Activated CD8-positive, alpha-beta memory T cell treated with anti-CD3 and anti-CD28 coated beads, Interleukin-2, amount 50 U/mL, for 1 hour (primary cell): ENCODE data around the gene HRG.
"Not testable (repeated sequence)": the region's sequence is repeated elsewhere in the genome, so short reads cannot be mapped to it uniquely, and the experiment has no call there.

Source experiments
- DNase-seq: peaks from one replicate; pipeline ENCODE4 v3.0.0-alpha.2; 2020; ENCODE audit errors: extremely low read depth

Gene HRG

DNA sequence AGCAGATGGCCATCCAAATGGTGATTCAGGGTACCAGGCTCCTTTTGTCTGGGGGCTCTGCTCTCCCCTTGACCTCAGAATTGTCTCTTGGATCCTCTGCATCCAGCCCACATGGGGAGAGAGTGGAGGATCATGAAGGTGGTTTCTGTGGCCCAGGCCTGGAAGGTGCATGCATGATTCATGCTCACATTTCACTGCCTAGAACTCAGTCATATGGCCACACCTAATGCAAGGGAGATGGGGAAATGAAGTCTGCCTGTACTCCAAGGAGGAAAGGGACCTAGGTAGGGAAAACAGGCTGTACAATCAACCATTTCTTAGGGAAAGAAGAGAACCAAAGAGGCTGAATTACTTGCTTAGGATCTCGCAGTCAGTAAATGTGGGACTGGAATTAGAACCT is 15.1 kb downstream of the HRG start:
- DNase-seq, result no peak

DNA sequence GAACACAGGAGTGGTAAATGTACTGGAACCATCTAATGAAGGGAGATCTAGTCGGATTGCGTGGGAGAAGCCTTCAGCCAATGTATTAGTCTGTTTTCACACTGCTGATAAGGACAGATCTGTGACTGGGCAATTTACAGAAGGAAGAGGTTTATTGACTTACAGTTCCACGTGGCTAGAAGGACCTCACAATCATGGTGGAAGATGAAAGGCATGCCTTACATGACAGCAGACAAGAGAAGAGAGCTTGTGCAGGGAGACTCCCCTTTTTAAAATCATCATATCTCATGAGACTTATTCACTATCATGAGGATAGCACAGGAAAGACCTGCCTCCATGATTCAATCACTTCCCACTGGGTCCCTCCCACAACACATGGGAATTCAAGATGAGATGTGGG is 17.0 kb downstream of the HRG start:
- no peak for DNase-seq

DNA sequence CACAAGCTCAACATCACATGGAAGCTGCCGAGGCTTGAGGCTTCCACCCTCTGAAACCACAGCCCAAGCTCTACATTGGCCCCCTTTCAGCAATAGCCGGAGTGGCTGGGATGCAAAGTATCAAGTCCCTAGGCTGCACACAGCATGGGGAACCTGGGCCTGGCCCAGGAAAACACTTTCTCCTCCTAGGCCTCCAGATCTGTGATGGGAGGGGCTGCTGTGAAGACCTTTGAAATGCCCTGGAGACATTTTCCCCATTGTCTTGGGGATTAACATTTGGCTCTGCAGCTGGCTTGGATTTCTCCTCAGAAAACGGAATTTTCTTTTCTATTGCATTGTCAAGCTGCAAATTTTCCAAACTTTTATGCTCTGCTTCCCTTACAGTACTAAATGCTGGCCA is 18.2 kb downstream of the HRG start:
- DNase-seq, result no peak

DNA sequence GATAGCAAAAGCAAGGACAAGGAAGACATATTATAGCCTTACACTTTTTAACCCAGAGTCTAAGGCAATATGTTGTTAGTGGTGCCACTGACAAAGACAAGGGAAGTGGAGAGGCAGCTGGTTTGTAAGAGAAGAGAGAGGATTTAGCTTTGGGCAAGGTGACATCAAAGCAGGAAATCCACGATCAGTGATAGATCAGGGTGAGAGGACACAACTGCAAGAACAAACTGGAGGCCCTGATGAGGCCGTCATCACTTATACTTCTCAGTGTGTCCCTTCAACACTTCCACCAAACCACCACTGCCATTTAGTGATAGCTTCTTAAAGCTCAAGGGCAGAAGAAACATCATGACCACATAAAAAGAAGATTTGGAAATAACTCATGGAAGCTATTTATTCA is 20.7 kb downstream of the HRG start:
- DNase-seq, result not testable (repeated sequence)

DNA sequence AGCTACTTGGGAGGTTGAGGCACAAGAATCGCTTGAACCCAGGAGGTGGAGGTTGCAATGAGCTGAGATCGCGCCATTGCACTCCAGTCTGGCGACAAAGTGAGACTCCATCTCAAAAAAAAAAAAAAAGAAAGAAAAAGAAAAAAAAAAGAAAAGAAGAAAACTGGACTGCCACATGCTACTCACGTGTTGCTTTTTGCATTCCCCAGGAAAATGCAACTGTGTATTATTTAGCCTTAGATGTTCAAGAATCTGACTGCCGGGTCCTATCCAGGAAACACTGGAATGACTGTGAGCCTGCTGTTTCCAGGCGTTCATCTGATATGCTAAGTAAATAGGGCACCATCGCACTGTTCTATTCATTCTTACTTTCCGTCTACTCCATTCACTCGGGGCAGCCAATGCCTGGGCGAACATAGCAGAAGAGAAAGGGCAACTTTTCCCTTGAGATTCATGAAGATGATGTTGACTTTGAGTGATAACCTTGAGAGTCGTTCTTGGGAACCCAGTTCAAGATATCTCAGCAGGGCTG is 21.4 kb downstream of the HRG start:
- DNase-seq, result no peak

DNA sequence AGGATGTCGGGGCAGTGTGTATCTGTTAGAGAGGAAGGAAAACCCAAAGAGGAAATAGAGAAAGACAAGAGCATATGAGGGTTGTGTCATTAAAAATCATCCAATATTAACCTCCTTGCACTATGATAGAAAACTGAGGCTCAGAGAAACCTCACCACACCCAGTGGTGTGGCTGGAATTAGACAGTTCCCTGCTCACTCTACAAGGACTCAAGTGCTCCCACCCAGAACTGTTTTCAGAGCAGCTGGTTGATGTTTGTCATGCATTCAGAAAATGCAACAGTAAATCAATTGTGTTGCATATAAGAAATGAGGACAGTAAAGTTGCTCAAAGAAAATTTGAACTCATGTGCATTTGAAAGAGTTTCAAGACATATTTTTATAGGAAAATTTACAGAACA is 24.5 kb downstream of the HRG start:
- not testable (repeated sequence) for DNase-seq

DNA sequence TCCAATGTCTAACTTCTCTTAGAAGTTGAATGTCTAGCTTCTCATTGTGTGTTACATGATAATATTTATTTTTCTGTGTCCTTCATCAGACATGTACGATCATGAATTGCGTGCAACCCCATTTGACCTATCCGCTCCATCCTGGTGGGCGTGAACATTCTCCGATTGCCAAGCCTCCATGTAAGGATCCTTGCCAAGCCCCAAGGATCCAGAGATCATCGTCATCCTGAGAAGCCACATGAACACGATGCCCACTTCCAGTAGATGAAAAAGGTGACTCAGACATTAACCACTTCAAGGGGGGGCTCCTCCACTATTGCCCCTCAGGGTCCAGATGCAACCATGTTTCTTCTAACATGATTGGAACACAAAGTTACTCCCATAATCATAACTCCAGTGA is 25.9 kb downstream of the HRG start:
- no peak for DNase-seq

DNA sequence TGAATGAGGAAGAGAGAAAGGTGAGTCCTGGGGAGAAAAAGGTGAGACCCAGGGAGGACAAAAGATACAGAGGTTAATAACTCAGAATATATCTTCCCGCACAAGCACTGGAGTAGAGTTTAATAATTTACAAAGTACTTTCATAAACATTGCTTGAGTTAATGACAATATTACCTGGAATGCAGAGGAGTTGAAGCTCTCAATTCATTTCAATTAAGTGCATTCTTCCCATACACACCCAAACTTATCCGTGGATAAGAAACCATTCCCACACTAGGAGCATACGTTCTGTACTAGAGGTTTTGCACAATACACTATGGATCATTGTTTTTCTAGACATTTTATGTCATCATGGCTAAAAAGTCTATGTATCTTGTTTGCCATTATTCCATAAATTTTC is 28.0 kb downstream of the HRG start:
- DNase-seq, result no peak

DNA sequence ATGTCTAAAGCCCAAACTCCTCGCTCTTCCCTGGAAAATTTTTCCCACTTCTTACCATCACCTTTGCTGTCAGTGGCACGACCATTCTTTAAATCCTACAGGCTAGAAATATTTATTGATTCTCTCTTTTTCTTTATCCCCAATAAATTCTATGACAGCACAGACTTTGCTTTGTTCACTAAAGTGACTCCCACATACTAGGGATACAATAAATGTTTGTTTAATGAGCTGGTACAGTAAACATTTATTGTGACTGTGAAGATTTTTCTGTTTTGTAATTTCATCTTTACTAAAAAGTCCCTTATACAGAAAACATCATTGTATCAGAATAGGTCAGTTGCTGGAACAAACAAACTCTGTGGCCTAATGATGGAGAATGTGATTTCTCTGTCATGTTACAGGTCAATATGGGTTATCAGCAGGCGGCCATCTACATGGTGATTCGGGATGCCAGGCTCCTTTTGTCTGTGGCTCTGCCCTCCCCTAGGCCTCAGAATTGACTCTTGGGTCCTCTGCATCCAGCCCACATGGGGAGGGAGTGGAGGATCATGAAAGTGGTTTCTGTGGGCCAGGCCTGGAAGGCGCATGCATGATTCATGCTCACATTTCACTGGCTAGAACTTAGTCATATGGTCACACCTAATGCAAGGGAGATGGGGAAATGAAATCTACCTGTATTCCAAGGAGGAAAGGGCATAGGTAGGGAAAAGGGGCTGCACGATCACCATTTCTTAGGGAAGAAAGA is 28.6 kb downstream of the HRG start:
- DNase-seq, result no peak

DNA sequence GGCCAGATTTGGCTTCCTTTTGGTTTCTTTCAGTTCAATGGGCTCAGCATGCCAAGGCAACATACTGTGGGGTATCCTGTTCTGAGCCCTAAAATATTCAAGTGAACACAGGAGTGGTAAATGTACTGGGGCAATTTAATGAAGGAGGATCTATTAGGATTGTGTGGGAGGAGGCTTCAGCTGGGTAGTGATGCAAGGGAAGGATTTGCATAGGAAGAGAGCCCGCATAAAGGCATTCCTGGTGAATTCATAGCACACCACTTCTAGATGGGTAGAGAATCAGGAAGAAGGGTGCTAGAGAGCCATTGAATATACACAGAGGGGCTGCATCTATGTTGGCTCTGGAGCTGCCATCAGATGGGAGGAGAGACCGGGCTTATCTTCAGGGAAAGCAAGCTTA is 30.7 kb downstream of the HRG start:
- DNase-seq, result no peak

DNA sequence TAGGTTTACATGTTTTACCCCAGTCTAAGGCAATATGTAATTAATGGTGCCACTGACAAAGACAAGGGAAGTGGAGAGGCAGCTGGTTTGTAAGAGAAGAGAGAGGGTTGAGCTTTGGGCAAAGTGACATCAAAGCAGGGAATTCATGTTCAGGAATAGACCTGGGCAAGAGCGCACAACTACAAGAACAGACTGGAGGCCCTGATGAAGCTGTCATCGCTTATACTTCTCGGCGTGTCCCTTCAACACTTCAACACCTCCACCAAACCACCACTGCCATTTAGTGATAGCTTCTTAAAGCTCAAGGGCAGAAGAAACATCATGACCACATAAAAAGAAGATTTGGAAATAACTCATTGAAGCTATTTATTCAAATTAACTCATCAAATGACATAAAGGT is 31.7 kb downstream of the HRG start:
- no peak for DNase-seq

DNA sequence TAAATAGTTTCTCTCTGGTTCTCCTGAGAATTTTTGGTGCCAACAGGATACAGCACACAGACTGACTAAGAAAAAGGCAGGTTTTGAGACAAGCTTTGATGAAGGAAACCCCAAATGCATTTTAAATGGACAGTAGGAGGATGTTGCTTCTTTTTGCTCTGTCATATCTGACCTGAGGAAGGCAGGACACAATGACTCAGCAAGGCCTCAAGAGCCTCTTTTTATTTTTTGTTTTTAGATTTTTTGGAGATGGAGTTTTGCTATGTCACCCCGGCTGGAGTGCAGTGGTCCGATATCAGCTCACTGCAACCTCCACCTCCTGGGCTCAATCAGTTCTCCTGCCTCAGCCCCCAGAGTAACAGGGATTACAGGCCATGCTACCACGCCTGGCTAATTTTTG is 34.5 kb downstream of the HRG start:
- no peak for DNase-seq

DNA sequence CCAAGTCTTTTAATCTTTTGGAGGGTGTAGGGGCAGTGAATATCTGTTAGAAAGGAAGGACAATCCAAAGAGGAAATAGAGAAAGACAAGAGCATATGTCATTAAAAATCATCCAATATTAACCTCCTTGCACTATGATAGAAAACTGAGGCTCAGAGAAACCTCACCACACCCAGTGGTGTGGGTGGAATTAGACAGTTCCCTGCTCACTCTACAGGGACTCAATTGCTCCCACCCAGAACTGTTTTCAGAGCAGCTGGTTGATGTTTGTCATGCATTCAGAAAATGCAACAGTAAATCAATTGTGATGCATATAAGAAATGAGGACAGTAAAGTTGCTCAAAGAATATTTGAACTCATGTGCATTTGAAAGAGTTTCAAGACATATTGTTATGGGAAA is 36.6 kb downstream of the HRG start:
- not testable (repeated sequence) for DNase-seq

DNA sequence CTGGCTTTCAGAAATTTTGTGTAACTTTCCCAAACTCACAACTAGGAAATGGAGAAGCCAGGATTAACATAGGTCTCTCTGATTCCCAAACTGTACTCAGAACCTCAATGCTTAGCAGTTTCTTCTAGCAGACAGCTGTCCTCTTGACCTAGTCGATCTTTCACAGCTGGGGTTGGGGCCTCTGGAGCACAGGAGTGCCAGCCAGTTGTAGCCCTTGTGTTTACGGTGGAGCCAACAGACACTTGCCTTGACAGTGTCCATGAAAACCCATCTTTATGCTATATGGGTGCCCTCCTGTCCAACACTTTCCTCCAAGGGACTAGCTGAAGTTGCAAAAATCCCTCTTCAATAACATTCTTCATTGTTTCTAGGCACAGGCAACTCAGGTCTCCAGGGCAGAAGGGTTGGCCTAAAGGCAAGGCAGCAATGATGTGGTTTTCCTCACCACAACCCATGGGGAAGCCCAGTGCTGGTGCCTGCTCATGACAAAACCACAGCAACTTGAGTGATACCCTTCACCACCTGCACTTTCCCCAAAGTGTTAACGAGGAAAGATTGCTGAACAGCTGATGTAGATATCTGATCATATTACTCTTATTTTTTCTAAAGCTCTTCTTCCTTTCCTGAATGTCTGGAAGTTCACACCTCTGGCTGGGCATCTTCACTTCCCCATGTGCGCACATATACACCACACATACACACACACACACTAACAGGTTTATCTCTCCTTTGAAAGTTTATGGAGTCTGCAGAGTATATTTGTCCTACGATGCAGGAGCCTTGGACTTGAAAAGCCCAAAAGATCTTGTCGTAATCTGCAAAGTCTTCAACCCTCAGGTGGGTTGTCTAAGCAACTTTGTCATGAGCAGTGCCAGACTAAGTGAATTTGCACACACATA is 40.3 kb downstream of the HRG start:
- no peak for DNase-seq

DNA sequence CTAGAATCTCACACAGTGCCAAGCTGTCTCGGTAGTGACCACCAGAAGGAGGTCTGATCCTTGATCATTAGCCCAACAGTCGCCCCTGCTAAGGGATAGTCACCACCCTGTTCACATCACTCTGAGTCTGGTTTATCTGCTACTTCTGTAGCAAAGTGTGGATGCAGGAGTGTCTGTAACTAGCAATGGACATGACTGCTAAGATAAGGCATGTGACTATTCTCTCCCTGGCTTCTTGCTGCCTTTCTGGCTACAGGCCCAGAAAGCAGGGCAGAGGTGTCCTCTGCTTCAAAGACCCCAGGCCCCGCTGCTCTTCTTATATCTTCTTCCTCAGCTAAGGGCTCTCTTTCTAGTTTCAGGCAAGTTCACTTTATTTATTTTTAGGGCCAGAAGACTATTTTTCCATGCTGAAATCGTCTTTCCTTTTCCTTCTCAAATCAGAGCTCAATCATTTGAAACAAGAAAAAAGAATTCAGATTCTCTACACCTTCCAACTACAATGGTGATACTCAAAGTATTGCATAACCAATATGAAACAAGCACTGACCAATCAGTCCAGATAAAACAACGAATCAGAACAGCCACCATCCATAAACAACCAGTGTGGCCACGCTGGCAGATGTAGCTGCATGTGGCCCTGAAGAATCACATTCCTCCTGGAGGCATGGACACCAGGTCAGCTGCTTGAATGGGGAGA is 43.3 kb downstream of the HRG start:
- no peak for DNase-seq

DNA sequence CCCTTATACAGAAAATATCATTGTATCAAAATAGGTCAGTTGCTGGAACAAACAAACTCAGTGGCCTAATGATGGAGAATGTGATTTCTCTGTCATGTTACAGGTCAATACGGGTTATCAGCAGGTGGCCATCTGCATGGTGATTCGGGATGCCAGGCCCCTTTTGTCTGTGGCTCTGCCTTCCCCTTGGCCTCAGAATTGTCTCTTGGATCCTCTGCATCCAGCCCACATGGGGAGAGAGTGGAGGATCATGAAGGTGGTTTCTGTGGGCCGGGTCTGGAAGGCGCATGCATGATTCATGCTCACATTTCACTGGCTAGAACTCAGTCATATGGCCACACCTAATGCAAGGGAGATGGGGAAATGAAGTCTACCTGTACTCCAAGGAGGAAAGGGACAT is 44.9 kb downstream of the HRG start:
- DNase-seq, result not testable (repeated sequence)

DNA sequence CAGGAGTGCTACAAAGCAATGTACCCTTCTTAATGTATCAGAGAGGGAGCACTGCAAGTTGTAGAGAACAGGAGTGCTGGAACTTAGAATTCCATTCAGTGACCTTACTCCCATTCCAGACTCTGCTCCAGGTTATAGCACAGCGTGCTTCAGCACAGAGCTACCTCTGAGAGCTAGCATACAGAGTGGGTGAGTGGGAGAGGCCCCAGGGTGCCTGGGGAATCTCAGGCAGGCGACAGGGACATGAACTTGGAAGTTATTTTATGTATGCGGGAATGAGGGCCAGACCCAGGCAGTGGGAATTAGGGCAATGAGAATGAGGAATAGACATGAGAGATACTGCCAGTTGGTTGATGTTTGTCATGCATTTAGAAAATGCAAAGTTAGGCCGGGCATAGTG is 47.7 kb downstream of the HRG start:
- DNase-seq, result no peak

DNA sequence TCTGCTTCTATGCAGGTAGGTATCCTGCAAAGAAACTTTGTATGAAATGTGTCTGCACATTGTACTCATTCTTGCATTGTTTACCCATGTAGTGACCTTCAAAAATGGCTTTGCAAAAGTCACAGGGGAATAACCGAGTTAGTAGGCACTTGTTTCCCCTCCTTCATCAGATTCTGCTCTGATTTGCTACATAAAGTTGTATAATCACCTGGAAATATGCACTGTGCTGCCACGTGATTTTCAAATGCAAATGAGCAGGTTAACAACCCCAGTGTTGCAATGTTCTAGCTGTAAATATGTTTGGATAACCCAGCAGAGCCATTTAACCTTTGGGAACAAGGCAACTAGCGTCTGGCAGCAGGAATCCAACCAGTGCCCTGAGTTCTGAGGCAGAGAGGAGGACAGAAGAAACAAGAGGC is 51.2 kb downstream of the HRG start, which contains the start of gene KNG1:
TSS of gene KNG1 (plus strand) at position 321 of the 419 bp plus-strand sequence. CDS start 184 bp downstream, outside the sequence.
- DNase-seq, result no peak

DNA sequence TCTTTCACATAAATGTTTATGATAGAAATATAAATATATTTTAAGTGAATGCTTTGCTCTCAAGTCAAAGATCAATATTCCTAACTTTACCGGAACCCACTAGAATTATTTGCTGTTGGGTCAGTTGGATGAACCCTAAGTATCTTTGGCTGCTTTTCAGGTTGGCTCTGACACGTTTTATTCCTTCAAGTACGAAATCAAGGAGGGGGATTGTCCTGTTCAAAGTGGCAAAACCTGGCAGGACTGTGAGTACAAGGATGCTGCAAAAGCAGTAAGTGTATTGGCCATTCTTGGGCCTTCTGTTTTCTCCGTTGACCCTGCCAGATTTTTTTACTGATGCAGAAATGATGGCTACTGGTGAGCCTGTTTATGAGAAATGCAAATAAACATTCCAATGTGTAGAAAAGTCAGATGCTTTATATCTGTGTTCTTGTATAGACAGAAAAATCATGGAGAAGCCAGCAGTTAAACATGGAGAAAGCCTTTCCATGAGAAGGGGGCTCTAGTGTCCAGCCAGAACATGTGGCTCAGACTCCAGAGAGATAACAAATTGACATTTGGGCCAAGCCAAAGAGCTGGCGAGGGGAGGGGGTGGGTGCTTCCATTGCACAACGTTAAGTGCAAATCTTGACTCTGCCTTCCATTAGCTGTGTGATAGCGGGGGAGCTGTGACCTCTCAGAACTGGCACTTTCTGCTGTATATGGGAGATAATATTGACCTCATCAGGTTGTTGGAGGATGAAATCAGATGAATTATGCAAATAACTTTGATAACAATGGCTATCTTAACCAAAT is 54.3 kb downstream of the HRG start:
- DNase-seq, result no peak

DNA sequence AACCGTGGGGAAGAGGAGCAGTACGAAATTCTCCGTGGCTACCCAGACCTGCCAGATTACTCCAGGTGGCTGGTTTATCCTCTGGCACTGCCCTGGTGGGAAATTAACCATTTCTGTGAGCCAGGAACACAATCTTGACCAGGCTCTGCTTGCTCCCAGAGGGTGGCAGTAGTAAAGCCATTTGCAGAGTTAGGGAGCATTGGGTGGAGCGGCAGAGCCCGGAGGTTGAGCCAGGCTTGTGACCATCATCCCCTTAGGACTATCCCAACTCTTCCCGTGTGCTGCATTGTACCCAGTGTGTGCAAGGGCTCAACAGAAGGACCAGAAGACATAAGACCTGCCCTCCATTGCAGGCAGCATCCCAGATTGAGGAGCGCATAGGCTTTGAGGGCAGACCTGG is 56.6 kb downstream of the HRG start:
- DNase-seq, result no peak

DNA sequence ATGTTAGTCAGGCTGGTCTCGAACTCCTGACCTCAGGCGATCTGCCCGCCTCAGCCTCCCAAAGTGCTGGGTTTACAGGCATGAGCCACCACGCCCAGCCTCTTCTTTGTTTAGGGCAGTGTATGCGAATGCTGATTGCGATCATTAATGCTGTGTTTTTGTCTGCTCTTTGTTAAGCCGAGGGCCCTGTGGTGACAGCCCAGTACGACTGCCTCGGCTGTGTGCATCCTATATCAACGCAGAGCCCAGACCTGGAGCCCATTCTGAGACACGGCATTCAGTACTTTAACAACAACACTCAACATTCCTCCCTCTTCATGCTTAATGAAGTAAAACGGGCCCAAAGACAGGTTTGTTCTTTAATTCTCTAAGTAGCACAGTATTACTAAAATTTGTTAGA is 59.1 kb downstream of the HRG start:
- no peak for DNase-seq
